Stimulated activated CD8-positive, alpha-beta memory T cell treated with anti-CD3 and anti-CD28 coated beads, Interleukin-12 subunit alpha, Interleukin-12 subunit beta, amount 100 ng/mL, for 4 hours (primary cell): ENCODE results near the gene LAG3.
"Not testable (repeated sequence)": the region's sequence is repeated elsewhere in the genome, so short reads cannot be mapped to it uniquely, and the experiment has no call there.

Source experiments
- DNase-seq: peaks from one replicate; pipeline ENCODE4 v3.0.0-alpha.2; 2020; ENCODE audit warnings: low read depth

The LAG3 gene

GRCh38 chr12:6772331-6772695, at the start of gene LAG3:
Gene LAG3 (plus strand): TSS chr12:6772520. CDS start chr12:6772853, 333 bp downstream.
- DNase-seq: peak; percentile 53

- no peak for DNase-seq
These were observed 49.5 kb upstream of the LAG3 start for GRCh38 chr12:6722863-6723262.

DNA sequence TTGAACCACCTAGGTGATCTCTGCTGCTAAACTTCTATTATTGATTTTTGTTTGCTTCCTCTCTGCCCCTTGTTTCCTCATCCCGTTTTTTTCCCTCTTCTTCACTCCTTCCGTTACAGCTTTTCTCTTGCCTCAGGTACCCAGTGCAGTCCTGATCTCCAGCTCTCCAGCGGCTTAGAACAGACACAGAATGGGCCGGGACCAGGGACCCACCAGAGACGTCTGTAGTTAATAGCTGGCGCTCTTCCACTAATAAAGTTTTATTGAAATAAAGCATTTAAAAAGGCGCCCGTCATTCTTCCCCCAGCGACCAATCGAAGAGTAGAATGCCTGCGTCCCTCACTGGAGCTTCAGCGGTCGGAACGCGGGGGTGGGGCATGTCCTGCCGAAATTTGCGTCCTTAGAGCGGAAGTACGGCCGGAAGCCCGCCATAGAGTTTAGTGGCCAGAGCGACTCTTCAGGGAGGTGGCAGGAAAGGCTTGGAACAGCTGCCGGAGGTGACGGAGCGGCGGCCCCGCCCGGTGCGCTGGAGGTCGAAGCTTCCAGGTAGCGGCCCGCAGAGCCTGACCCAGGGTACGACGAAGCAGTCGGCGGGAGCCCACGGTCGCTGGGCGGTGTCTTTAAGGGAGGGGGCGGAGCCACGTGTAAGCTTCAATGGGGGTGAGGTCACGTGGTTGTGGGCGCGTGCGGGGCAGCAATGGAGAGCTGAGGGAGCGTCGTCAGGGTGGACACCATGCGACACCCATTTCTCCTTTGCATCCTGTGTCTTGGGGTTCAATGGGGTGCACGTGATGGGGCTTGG, 48.5 kb upstream of the LAG3 start, which contains the start of gene COPS7A:
TSS of gene COPS7A (plus strand) at position 440 of the 802 bp plus-strand sequence. CDS start 611 bp downstream, outside the sequence.
- DNase-seq: peak; percentile 87

DNA sequence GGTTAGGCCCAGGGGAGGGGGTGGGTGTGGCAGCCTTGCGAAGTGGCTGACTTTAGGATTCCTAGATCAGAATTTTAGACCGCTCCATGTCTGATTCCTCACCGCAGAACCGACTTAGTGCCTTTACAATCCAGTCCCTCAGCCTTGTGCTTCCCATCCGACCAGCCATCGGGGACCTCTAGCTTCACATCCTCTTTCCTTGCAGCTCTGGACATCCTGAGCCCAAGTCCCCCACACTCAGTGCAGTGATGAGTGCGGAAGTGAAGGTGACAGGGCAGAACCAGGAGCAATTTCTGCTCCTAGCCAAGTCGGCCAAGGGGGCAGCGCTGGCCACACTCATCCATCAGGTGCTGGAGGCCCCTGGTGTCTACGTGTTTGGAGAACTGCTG, 47.9 kb upstream of the LAG3 start:
- no peak for DNase-seq

DNA sequence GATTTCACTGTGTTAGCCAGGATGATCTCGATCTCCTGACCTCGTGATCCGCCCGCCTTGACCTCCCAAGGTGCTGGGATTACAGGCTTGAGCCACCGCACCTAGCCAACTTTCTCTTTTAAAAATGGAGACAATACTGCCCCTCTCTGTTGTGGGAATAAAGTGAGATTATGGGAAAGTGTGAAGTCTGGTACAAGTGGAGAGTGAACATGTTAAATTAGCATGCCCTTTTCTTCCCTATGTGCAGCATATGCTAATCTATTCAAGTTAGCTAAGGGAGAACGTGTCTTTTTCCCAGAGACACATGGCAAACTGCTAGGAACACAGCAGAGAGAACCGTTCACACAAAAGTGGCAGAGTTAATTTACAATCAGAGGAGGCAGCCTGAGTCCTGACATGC, 47.0 kb upstream of the LAG3 start:
- no peak for DNase-seq

DNA sequence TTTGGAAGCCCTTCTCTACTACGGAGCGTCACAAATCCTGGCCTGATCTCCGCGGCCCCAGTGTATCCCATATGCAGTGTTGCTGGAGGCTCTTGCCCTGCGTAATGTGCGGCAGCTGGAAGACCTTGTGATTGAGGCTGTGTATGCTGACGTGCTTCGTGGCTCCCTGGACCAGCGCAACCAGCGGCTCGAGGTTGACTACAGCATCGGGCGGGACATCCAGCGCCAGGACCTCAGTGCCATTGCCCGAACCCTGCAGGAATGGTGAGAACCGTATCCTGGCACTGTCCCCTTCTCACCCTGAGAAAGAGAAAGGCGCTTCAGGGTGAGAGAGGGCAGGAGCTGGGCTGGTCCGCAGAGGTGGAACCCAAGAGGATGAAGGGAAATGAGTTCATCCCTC, 43.1 kb upstream of the LAG3 start:
- no peak for DNase-seq

DNA sequence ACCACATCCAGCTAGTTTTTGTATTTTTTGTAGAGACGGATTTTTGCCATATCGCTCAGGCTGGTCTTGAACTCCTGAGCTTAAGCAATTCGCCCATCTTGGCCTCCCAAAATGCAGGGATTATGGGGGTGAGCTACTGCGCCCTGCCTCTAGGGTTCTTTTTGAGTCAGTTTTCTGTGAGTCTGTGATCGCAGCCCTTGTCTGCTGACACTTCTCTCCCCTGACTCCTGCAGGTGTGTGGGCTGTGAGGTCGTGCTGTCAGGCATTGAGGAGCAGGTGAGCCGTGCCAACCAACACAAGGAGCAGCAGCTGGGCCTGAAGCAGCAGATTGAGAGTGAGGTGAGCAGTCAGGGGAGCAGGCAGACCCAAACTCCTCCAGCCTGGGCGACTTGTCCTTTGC, 42.2 kb upstream of the LAG3 start:
- no peak for DNase-seq

DNA sequence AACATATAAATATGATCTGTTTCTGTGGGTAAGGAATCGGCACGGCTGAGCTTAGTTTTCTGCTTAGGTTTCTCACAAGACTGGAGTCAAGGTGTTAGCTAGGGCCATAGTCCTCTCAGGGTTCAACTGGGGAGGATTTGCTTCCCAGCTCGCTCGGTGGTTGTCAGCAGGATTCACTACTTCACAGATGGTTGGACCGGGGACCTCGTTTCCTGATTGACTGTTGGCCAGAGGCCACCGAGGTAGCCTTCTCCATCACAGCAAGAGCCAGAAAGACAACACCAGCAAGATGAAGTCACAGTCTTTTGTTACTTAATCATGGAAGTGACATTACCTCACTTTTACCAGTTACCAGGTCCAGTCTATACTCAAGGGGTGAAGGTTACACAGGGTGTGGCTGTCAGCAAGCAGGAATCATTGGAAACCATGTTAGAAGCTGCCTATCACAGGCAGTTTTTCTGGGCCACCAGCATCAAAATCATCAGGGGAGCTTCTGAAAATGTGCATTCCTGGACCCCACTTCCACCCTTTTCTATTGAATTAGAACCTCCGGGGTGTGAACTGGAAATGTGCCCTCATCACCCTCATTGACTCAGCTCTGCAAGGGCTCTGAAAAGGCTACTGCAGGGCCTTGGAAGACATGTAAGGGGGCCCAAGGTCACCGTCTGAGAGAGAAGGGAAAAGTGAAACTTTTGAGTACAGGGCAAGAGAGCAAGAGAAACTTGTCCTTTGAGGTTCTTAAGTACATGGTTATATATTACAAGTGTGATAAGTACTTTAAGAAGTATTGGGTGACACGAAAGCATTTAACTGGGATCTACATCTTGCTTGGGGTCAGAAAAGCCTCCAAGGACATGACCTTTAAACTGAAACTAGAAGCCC, 37.6 kb upstream of the LAG3 start:
- DNase-seq: no peak

- DNase-seq: no peak
These were observed 36.7 kb upstream of the LAG3 start for GRCh38 chr12:6735448-6736191.

DNA sequence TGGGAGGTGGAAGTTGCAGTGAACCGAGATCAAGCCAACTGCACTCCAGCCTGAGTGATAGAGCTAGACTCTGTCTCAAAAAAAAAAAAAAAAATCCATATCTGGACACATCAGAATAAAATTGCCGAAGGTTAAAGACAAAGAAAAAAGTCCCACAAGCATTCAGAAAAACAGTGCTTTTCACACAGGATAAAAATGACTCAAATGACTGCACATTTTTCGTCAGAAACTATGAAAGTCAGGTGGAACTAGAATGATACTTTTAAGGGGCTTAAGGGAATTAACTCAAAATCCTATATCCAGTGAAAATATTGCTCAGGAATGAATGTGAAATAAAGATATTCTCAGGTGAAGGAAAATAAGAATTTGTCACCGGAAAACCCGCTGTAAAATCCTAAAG, 35.6 kb upstream of the LAG3 start:
- no peak for DNase-seq

- DNase-seq: not testable (repeated sequence)
These were observed 30.2 kb upstream of the LAG3 start for GRCh38 chr12:6742080-6742479.

DNA sequence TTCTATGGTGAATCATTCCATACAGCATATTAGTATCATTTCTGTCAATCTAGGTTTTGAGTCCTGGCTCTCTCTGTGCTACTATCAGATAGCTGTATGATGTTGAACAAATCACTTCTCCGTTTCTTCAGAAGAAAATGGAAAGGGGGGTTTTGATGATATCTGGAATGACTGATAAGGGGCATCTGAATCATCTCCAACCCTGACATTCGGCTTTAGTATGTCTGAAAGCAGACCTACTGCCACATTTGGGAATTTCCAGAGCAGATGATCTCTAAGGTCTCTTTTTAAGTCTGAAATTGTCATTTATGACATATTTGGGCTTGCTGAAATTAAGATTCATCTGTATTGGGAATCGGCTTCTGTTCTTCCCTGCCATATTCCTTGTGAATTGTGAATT, 29.5 kb upstream of the LAG3 start:
- DNase-seq: no peak

- DNase-seq: not testable (repeated sequence)
These were observed 29.0 kb upstream of the LAG3 start for GRCh38 chr12:6743300-6743699.

DNA sequence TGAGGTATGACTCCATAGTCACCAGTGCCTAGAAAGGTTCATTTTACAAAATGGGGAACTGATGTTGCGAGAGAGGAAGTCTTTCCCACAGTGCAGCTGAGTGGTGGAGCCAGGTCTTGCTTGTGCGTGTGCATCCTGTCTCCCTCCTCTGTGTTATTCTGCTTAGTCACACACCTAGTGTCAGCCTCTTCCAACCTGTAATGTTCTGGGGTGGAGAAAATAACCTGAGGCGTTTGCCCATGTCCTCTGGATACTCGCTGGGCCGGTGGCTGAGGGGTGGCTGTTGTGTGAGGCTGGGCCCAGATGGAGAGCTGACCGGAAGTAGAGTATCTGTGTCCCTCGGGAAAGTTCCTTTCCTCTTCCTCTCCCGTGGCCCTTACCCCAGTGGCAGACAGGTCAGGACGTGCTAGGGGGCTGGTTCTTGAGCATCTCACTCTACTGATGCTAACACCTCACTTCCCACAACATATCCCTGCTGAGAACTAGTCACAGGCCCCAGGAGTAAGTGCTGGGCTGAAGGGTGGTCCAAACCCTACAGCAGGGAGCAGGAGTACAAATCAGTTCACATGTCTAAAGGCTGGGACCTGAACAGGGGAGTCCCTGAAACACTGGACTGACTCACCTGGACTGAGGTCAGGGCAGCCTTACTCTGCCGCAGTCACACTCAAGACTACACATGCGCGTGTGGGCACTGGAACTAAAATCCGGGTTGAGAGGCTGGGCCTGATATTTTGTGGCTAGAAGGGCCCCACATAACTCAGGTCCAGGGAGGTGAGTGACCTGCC, 26.4 kb upstream of the LAG3 start:
- no peak for DNase-seq

- no peak for DNase-seq
These were observed 25.1 kb upstream of the LAG3 start for GRCh38 chr12:6747216-6747615.

GRCh38 chr12:6748761-6749160, 23.6 kb upstream of the LAG3 start:
- no peak for DNase-seq

- no peak for DNase-seq
These were observed 21.8 kb upstream of the LAG3 start for GRCh38 chr12:6750506-6750905.

DNA sequence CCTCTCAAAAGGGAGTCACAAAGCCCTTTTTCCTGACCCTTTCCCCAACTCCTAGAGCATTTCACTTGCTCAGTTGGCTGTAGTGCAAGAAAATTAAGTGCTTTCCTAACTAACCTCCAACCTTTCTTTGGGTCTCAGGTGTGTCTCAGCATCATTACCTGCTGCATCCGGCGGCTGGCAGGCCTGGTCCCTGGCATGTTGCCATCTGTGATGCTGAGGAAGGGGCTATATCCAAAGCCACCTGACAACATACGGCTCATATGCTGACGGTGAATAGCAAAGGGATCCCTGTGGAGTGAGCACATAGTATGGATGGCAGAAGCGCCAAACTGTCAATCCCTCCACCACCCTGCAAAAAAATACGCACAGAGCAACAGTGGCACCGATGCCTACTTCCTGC, 20.6 kb upstream of the LAG3 start:
- DNase-seq: no peak

DNA sequence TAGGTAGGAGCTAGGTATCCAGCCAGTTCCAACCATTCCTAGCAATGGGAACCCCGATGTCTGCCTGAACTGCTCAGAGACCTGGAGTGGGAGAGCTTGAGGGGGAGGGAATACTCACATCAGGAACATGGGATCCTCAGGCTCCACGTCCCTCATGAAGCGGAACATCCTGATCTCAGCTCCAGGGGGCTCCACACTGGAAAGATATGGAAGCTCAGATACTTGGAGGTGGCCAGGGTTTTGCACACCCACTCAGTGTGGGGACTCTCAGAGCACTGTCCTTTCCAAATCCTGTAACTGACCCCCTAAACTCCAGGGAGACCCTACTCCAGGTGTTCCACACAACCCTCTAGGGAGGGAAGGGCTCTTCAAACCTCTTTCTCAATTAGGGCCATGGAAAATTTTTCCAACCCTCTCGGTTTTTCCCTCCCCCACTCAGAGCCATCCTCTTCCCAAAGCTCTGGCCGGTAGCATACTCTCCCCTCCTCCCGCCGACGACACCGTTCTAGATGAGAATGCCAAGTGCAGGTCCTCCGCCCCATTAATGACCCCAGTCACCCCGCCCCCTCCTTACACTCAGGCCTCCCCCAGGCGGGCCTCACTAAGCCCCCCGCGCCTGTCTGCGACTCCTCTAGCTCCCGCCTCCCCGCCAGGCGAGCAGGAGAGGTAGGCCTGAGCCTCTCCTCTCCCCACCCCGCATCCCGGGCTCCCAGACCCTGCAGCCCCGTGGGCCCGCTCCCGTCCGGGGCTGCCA, 20.0 kb upstream of the LAG3 start:
- DNase-seq: no peak

GRCh38 chr12:6752921-6753771, 19.2 kb upstream of the LAG3 start, which contains the start of gene MLF2:
Gene MLF2 (minus strand): TSS chr12:6753141. CDS start chr12:6752334, 807 bp downstream.
- peak; percentile 95 for DNase-seq
